Activated T-cell treated with anti-CD3 and anti-CD28 coated beads for 24 hours (primary cell): Measurements from ENCODE around the gene DSC1.
"Not testable (repeated sequence)": the region's sequence is repeated elsewhere in the genome, so short reads cannot be mapped to it uniquely, and the experiment has no call there.

Experiments used
- DNase-seq: peaks from one replicate; pipeline ENCODE4 v3.0.0-alpha.2; 2020; ENCODE audit warnings: low read depth

The DSC1 gene

DNA sequence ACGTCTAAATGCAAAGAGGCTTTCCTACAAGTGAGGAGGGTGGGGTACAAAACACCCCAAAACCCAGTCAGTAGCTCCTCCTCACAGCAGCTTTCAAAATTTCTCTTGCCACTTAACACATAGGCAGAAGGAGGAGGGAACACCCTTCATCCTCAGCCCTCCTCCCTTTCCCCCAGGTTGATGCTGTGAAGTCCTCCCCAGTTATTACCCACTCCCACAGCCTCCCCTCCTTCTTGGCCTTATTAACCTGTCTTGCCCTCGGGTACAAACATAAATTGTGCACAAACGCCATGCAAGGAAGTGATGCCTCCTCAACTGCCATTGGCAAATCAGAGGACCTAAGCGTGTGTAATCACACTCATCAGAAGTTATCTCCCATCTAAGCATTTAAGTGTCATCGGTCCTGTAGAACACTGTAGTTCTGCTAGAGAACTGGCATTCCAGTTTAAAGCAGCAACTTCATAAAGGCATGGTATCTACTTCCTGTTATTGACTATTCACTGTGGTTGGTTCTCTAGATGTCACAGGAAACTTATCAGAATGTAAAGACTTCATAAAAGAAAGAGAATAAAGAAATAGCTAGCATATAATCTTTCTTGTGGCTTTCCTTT lies at the start of gene DSC1:
DSC1 (minus strand) TSS at position 32 of the 611 bp plus-strand sequence. CDS start 262 bp downstream, outside the sequence.
- no peak for DNase-seq

GRCh38 chr18:31211047-31211446 lies 48.4 kb upstream of the DSC1 start:
- DNase-seq = no peak

DNA sequence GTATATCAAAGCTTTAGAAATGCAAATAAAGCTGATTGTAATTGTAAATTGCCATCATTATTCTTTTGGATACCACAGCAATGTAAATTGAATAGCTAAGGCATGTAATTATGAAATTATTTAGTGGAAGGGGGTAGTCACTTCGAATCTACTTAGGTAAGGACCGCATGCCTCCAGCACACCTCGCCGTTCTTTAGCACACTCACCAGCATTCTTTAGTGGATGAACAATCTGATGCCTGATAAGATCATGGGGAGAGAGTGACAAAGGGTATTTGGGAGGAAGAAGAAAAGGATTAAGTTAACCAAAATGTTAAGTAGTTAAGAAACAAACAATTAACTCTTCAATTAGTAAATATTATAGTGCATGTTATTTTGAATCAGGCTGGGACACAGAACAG lies 46.4 kb upstream of the DSC1 start:
- DNase-seq = no peak

DNA sequence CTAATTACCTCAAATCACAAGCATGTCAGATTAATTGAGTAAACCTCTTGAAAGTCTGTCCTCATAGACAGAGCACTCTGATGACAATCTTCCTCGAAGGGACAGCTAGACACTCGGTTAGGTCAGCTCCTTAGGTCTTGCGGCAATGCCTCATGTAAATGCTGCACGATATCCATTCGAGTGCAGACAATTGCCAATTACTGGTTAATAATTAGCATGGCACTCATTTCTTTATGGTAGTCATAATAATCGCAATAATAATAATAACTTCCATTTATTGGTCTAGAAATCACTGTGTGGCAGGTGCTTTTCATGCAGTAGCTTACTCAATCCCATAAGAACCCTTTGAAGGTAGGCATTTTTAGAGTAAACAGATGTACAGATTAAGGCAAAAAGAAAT lies 44.7 kb upstream of the DSC1 start:
- DNase-seq = no peak

GRCh38 chr18:31206787-31207381 lies 44.2 kb upstream of the DSC1 start:
- DNase-seq = no peak

DNA sequence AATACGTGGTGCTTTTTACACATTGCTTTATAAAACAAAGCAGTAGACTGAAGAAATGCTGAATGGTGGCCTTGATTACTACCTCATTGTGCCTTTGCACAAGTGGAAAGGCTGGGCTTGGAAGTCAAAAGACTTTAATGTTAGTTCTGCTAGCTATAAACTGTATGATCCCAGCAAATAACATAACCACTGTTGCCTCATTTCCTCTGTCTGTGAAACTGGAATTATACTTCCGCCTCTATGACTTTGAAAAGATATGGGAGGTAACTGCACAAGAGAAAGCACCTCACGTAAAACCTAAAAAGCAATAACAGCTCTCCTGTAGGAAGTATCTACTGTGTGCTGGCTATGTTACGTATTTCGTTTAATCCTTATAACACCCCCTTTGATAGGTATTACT lies 43.4 kb upstream of the DSC1 start:
- DNase-seq = no peak

DNA sequence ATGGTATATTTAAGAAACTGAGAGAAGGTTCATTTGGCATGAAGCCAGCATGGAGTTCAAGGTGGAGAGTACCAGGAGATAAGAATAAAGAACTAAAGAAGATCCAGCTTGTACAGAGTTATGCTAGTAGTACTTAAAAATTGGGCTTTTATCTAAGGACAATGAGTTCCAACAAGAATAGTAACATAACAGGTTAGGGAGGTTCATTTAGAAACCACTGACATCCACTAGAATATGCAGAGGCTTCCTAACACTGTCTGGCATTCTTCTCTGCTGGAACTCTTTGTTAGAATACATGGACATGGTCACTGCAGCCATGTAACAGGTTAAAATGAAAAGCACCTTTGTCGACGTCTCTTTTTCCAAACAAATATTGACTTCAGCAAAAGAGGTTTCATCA lies 42.6 kb upstream of the DSC1 start:
- DNase-seq = no peak

- DNase-seq = no peak
These were observed 42.2 kb upstream of the DSC1 start for GRCh38 chr18:31204833-31205232.

- DNase-seq = no peak
These were observed 41.5 kb upstream of the DSC1 start for GRCh38 chr18:31204166-31204565.

- DNase-seq = no peak
These were observed 41.1 kb upstream of the DSC1 start for GRCh38 chr18:31203794-31204148.

DNA sequence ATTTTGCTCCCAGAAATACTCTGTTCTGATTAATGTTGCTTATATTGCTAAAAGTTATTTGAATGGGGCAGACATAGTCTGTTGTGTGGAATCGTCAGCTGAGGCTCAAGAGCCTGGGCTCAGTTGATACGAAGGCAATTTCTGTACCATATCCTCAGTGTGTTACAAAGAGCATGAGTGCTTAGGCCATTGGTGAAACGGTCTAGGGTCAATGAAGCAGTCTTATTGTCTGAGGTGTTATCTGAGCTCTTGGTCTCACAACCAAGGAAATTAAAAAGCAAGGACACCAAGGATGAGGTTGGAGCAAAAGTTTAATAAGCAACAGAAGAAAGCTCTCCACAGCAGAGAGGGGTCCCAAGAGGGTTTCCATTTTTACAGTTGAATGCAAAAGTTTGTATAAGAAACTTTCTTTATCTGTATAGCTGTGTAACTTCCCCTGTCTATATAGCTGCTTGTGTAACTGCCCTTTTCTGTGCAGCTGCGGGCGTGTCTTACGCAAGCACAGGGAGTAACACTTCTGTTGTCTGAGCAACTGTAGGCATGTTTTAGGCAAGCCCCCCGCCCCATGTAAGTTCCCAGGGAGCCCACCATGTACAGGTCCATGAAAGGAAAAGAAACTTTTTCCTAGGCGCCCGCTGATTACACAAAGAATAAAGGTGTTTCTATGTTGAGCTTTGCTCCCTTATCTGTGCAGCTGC lies 40.6 kb upstream of the DSC1 start:
- no peak for DNase-seq

DNA sequence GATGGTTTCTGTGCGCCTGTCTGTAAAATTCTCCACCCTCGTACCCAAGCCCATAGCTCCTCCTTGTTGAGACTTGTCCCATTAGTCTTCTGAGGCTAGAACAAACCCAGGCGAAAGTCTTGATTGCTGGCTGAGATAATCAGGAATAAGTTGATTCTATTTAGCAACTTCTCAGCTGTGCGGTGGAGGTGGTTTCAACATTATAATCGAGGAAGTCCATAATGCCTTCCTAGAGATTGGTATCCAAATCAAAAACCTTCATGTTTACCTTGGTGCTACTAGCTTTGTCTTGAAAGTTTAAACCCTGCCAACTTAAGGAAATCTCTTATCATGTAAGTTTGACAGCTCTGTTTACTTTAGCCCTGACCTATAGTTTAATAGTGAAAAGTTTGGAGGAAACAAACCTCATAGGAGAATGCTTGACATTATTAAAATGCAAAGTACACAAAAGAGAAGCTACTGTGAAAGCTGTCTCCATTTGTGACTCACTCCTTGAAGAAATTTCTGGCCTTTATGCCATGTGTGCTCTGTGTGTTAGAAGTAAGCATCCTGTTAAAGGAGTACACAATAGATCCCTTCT lies 36.6 kb upstream of the DSC1 start:
- no peak for DNase-seq

- DNase-seq = no peak
These were observed 35.0 kb upstream of the DSC1 start for GRCh38 chr18:31197676-31198075.

DNA sequence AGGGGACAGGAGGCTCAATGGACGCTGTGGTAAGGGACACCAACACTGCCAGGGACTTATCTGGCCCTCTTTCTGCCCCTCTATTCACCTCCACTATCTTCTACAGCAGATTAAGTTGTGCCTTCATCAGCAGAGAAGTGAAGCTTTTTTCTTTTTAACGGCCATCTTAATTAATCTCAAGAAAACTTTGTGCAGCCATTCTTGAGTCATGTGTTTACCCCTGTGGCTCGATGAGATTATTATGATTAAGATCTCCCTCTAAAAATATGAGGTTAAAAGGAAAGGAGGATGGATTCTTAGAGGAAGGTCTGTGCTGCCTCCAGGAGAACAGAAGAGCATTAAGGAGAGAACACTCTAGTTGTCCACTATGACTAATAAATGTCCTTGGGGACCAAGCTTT lies 32.4 kb upstream of the DSC1 start:
- no peak for DNase-seq

GRCh38 chr18:31192086-31192776 lies 29.6 kb upstream of the DSC1 start:
- DNase-seq = no peak

- DNase-seq = no peak
These were observed 28.3 kb upstream of the DSC1 start for GRCh38 chr18:31190919-31191318.

DNA sequence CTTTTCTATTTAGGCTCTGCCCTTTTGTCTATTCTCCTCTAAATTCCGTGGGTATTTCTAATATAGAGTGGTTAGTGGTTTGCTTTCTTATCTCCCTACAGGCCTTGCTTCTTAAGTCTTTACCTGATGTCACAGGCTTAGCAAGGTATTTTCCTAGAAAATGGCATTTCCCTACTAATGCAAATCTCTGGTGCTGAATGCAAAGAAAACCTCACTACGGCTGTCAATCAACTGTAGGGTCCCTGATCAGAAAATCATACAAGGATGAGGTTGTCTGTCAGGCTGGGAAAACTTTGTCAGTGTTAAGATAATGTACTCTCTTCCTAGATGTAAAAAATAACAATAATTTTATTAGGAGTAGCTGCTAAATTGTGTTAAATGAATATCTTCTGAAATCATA lies 27.1 kb upstream of the DSC1 start:
- DNase-seq = no peak

GRCh38 chr18:31185186-31185950 lies 22.7 kb upstream of the DSC1 start:
- DNase-seq = no peak

DNA sequence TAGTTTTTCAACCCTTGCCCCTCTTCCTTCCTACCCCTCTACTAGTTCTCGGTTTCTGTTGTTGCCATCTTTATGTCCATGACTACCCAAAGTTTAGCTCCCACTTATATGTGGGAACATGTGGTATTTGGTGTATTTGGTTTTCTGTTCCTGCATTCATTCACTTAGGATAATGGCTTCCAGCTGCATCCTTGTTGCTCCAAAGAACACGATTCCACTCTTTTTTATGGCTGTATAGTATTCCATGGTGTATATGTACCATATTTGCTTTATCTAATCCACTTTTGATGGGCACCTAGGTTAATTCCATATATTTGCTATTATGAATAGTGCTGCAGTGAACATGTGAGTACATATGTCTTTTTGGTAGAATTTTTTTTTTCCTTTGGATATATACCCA lies 20.6 kb upstream of the DSC1 start:
- DNase-seq = no peak

DNA sequence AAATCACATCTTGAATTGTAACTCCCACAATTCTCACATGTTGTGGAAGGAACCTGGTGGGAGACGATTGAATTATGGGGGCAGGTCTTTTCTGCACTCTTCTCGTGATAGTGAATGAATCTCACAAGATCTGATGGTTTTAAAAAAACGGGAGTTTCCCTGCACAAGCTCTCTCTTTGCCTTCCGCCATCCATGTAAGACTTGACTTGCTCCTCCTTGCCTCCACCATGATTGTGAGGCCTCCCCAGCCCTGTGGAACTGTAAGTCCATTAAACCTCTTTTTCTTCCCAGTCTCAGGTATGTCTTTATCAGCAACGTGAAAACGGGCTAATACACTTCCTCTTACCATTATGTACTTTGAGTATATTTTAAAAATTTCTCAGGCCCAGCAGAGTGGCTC lies 14.7 kb upstream of the DSC1 start:
- not testable (repeated sequence) for DNase-seq

- no peak for DNase-seq
These were observed 13.9 kb upstream of the DSC1 start for GRCh38 chr18:31176531-31176930.
